SK-N-SH treated with all-trans-retinoic acid at 6 μM for 48 hours (cell line): Measurements from ENCODE around the gene CNTN4.

Experiments used
- ATAC-seq: fragments of 200-7000 bp; cut with Tn5 transposase; 3 replicates; pipeline ENCODE4 v1.9.1; 2020; ENCODE audit warnings: mild to moderate bottlenecking, moderate library complexity
- ARNTL ChIP-seq: fragments of 450-650 bp; formaldehyde crosslinking; IDR thresholded peaks from 2 replicates; pipeline ENCODE4 v1.5.0; 2020; ENCODE audit warnings: low read depth, mild to moderate bottlenecking, moderate library complexity, borderline replicate concordance
- BACH2 ChIP-seq: fragments of 250-450 bp; sonication (Bioruptor Pico); IDR thresholded peaks from 2 replicates; pipeline ENCODE4 v1.9.0; 2021; ENCODE audit warnings: mild to moderate bottlenecking, borderline replicate concordance
- CREB5 ChIP-seq: fragments of 250-450 bp; sonication (Bioruptor Pico); IDR thresholded peaks from 2 replicates; pipeline ENCODE4 v1.5.1; 2020; ENCODE audit warnings: low read depth, mild to moderate bottlenecking, moderate library complexity
- ESRRG ChIP-seq: fragments of 250-450 bp; sonication (Bioruptor Pico); IDR thresholded peaks from 2 replicates; pipeline ENCODE4 v1.6.1; 2021; ENCODE audit warnings: mild to moderate bottlenecking
- GLIS3 ChIP-seq: fragments of 250-450 bp; sonication (Bioruptor Pico); IDR thresholded peaks from 2 replicates; pipeline ENCODE4 v1.5.0; 2020; ENCODE audit warnings: mild to moderate bottlenecking, moderate library complexity
- ISL1 ChIP-seq: fragments of 250-450 bp; sonication (Bioruptor Pico); IDR thresholded peaks from 2 replicates; pipeline ENCODE4 v2.1.2; 2022; ENCODE audit warnings: mild to moderate bottlenecking, moderate library complexity
- OSR1 ChIP-seq: fragments of 250-450 bp; sonication (Bioruptor Pico); IDR thresholded peaks from 2 replicates; pipeline ENCODE4 v1.8.0; 2022; ENCODE audit warnings: moderate library complexity, mild to moderate bottlenecking, inconsistent platforms
- PATZ1 ChIP-seq: fragments of 250-450 bp; sonication (Bioruptor Pico); IDR thresholded peaks from 2 replicates; pipeline ENCODE4 v1.8.0; 2020; ENCODE audit warnings: mild to moderate bottlenecking, moderate library complexity, borderline replicate concordance
- PPARA ChIP-seq: fragments of 250-450 bp; sonication (Bioruptor Pico); IDR thresholded peaks from 2 replicates; pipeline ENCODE4 v1.5.0; 2020; ENCODE audit warnings: mild to moderate bottlenecking, borderline replicate concordance
- SNAI2 ChIP-seq: fragments of 250-450 bp; sonication (Bioruptor Pico); IDR thresholded peaks from 2 replicates; pipeline ENCODE4 v1.5.0; 2020; ENCODE audit warnings: mild to moderate bottlenecking, moderate library complexity
- TCF4 ChIP-seq: fragments of 250-450 bp; sonication (Bioruptor Pico); IDR thresholded peaks from 2 replicates; pipeline ENCODE4 v1.8.0; 2021; ENCODE audit warnings: mild to moderate bottlenecking, moderate library complexity, borderline replicate concordance
- TOX ChIP-seq: fragments of 250-450 bp; sonication (Bioruptor Pico); IDR thresholded peaks from 2 replicates; pipeline ENCODE4 v1.8.0; 2021; ENCODE audit warnings: mild to moderate bottlenecking, moderate library complexity, borderline replicate concordance
- ZC3H10 ChIP-seq: fragments of 250-450 bp; sonication (Bioruptor Pico); IDR thresholded peaks from 2 replicates; pipeline ENCODE4 v1.5.1; 2021; ENCODE audit warnings: mild to moderate bottlenecking, moderate library complexity
- ZFP3 ChIP-seq: fragments of 250-450 bp; sonication (Bioruptor Pico); IDR thresholded peaks from 2 replicates; pipeline ENCODE4 v1.5.0; 2020; ENCODE audit warnings: mild to moderate bottlenecking, moderate library complexity
- ZNF565 ChIP-seq: fragments of 450-650 bp; formaldehyde crosslinking; conservative IDR thresholded peaks from 2 replicates; pipeline ENCODE4 v1.5.0; 2020; ENCODE audit warnings: low read depth, mild to moderate bottlenecking, moderate library complexity
- ZNF70 ChIP-seq: fragments of 450-650 bp; formaldehyde crosslinking; IDR thresholded peaks from 2 replicates; pipeline ENCODE4 v1.5.0; 2020; ENCODE audit warnings: mild to moderate bottlenecking, moderate library complexity
- ZNF8 ChIP-seq: fragments of 450-650 bp; formaldehyde crosslinking; IDR thresholded peaks from 2 replicates; pipeline ENCODE4 v1.5.0; 2020; ENCODE audit warnings: mild to moderate bottlenecking, moderate library complexity
- TF ChIP-seq, protein P1 (sequence below): fragments of 250-450 bp; sonication (Bioruptor Pico); IDR thresholded peaks from 2 replicates; pipeline ENCODE4 v1.5.0; 2020; ENCODE audit warnings: mild to moderate bottlenecking, moderate library complexity
- TF ChIP-seq, protein P2 (sequence below): fragments of 250-450 bp; sonication (Bioruptor Pico); IDR thresholded peaks from 2 replicates; pipeline ENCODE4 v1.5.1; 2021; ENCODE audit warnings: mild to moderate bottlenecking, moderate library complexity
- TF ChIP-seq, protein P3 (sequence below): fragments of 250-450 bp; sonication (Bioruptor Pico); IDR thresholded peaks from 2 replicates; pipeline ENCODE4 v1.8.0; 2021; ENCODE audit warnings: low read depth, mild to moderate bottlenecking, moderate library complexity, borderline replicate concordance

CNTN4 gene

DNA sequence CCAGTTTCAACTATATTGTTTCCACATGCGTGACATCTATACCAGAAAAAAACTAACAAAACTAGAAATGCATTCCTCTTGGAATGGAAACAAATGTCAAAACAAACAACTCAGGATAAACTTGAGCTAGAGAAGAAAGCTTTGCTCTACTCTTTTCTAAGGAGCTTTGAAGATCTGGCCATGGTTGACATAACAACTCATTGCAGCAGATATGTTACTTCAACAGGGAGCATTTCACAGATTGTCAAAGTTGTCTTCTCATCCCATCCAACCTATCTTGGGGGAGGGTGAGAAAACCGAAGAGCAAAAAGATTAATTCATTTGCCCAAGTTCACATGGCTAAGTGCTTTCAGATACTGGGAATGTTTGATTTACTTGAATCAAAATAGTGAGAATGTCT, 484.4 kb downstream of the CNTN4 start:
- TF ChIP-seq CREB5 (CRISPR knock-in tag) (no peak), ESRRG (no peak), ARNTL (CRISPR knock-in tag) (no peak), TCF4 (CRISPR knock-in tag) (no peak), ISL1 (CRISPR knock-in tag) (no peak), ZNF8 (no peak), ZNF70 (CRISPR knock-in tag) (no peak), PPARA (CRISPR knock-in tag) (no peak), ZFP3 (CRISPR knock-in tag) (no peak), OSR1 (CRISPR knock-in tag) (no peak), TOX (CRISPR knock-in tag) (no peak), ZNF565 (CRISPR knock-in tag) (no peak), GLIS3 (CRISPR knock-in tag) (no peak), SNAI2 (no peak), ZC3H10 (CRISPR knock-in tag) (no peak), BACH2 (CRISPR knock-in tag) (no peak), PATZ1 (no peak)
- TF ChIP-seq, protein P1, sequence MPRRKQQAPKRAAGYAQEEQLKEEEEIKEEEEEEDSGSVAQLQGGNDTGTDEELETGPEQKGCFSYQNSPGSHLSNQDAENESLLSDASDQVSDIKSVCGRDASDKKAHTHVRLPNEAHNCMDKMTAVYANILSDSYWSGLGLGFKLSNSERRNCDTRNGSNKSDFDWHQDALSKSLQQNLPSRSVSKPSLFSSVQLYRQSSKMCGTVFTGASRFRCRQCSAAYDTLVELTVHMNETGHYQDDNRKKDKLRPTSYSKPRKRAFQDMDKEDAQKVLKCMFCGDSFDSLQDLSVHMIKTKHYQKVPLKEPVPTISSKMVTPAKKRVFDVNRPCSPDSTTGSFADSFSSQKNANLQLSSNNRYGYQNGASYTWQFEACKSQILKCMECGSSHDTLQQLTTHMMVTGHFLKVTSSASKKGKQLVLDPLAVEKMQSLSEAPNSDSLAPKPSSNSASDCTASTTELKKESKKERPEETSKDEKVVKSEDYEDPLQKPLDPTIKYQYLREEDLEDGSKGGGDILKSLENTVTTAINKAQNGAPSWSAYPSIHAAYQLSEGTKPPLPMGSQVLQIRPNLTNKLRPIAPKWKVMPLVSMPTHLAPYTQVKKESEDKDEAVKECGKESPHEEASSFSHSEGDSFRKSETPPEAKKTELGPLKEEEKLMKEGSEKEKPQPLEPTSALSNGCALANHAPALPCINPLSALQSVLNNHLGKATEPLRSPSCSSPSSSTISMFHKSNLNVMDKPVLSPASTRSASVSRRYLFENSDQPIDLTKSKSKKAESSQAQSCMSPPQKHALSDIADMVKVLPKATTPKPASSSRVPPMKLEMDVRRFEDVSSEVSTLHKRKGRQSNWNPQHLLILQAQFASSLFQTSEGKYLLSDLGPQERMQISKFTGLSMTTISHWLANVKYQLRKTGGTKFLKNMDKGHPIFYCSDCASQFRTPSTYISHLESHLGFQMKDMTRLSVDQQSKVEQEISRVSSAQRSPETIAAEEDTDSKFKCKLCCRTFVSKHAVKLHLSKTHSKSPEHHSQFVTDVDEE (CRISPR knock-in tag), result no peak
- TF ChIP-seq, protein P2, sequence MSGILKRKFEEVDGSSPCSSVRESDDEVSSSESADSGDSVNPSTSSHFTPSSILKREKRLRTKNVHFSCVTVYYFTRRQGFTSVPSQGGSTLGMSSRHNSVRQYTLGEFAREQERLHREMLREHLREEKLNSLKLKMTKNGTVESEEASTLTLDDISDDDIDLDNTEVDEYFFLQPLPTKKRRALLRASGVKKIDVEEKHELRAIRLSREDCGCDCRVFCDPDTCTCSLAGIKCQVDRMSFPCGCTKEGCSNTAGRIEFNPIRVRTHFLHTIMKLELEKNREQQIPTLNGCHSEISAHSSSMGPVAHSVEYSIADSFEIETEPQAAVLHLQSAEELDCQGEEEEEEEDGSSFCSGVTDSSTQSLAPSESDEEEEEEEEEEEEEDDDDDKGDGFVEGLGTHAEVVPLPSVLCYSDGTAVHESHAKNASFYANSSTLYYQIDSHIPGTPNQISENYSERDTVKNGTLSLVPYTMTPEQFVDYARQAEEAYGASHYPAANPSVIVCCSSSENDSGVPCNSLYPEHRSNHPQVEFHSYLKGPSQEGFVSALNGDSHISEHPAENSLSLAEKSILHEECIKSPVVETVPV, result no peak
- TF ChIP-seq, protein P3, sequence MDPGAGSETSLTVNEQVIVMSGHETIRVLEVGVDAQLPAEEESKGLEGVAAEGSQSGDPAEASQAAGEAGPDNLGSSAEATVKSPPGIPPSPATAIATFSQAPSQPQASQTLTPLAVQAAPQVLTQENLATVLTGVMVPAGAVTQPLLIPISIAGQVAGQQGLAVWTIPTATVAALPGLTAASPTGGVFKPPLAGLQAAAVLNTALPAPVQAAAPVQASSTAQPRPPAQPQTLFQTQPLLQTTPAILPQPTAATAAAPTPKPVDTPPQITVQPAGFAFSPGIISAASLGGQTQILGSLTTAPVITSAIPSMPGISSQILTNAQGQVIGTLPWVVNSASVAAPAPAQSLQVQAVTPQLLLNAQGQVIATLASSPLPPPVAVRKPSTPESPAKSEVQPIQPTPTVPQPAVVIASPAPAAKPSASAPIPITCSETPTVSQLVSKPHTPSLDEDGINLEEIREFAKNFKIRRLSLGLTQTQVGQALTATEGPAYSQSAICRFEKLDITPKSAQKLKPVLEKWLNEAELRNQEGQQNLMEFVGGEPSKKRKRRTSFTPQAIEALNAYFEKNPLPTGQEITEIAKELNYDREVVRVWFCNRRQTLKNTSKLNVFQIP (CRISPR knock-in tag), result no peak

GRCh38 chr3:2589336-2589969, 490.8 kb downstream of the CNTN4 start:
- TF ChIP-seq GLIS3 (CRISPR knock-in tag) (no peak), ZNF70 (CRISPR knock-in tag) (no peak), TOX (CRISPR knock-in tag) (no peak)
- TF ChIP-seq, protein P1 (CRISPR knock-in tag), result no peak
- no peak for ATAC-seq

More for the DNA sequence above, 484.4 kb downstream of the CNTN4 start:
- ATAC-seq, result no peak
